ENCODE measurements around the gene XXYLT1. TPM values are rescaled to one million over a fixed set of nuclear protein-coding genes. Genes with fewer than 3 reads are reported as not detected.

XXYLT1 gene
- total RNA-seq, 1 donor from 2014 or later, result 41.1 TPM

DNA sequence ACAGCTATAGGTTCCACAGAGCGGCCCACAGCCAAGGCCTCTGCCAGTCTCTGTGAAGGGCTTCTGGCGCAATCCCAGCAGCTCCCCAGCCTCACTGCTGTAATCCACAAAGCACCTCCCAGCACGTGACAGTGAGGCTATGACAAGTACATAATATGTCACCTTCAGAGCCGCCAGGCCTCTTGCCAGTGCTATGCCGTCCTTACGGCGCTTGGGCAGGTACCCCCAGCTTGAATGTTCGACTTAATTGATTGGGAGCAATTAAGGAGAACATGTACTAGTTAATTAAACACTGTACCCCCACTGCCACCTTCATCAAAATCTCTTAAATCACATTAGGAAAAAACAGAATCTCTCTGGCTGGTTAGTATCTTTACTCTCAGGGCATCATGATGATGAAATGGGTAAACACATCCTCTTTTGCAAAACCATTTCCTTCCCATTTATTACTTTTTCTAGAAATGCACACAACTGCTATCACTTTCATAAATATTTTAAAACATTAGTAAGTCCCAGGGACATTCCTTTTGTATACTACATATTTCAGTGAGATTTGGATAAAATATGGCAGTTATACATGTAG, 169.9 kb downstream of the XXYLT1 start:
- DNase-seq (ENCODE audit: low read depth, low spot score), result no peak
- H3K4me3 Mint-ChIP-seq, result no peak overlapping the region
- no peak for TF ChIP-seq CTCF (conservative IDR thresholded peaks at IDR 0.05)
- H3K27me3 Mint-ChIP-seq (ENCODE audit: low read depth), result no peaks in the 10 kb centered on the region
- no peaks in the 10 kb centered on the region for H3K9me3 Mint-ChIP-seq
- H3K27ac Mint-ChIP-seq (ENCODE audit: unreplicated experiment), result no peak overlapping the region
- H3K4me1 Mint-ChIP-seq, result peaks cover 25% of the 10 kb centered on the region
- peaks cover 2% of the 10 kb centered on the region for H3K36me3 Mint-ChIP-seq (ENCODE audit: low read depth)

- no peak for TF ChIP-seq CTCF (conservative IDR thresholded peaks at IDR 0.05)
- Mint-ChIP-seq H3K4me3 (no peak overlapping the region), H3K9me3 (no peaks in the 10 kb centered on the region), H3K27me3 (ENCODE audit: low read depth) (no peaks in the 10 kb centered on the region), H3K36me3 (ENCODE audit: low read depth) (peaks cover 6% of the 10 kb centered on the region), H3K4me1 (peaks cover 22% of the 10 kb centered on the region), H3K27ac (ENCODE audit: unreplicated experiment) (peak overlapping the region; percentile 94)
- DNase-seq (ENCODE audit: low read depth, low spot score), result no peak
Observed at GRCh38 chr3:195099951-195100785, 170.8 kb downstream of the XXYLT1 start.

DNA sequence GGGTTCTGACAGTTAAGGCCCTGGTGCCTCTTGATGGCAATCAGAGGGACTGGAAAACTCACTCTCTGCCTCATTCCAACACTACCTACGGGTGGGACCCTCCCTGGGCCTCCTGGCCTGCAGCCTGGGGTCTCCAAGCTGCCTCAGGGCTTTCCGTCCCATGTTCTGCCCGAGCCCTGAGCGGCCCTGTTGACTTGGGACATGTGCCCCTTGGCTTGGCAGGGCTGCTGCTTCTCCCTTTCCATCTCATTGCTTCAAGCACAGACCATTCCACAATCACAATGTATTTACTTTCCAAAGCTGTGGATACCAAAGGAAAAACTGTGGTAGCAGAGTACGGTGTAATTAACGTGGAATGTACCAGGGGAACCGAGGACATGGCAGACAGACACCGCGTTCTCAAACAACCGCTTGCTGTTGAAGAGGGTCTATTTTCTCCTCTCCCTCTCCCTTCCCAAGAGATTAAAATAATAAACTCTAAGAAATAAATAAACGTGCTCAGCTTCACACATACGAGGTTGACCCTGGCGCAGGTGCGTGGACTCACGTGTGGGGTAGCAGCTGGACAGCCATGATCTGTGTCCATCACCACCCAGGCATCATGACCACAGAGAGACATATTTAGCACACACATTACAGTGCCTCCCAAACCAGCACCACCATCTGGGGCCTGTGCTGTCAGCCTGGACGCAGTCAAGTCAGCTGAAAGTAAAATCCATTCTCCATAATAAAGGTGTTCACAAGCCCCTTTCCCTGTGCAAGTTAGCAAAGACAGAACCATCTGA, 172.0 kb downstream of the XXYLT1 start:
- no peak overlapping the region for H3K4me3 Mint-ChIP-seq
- TF ChIP-seq CTCF (conservative IDR thresholded peaks at IDR 0.05), result no peak
- no peak overlapping the region for H3K27ac Mint-ChIP-seq (ENCODE audit: unreplicated experiment)
- no peak for DNase-seq (ENCODE audit: low read depth, low spot score)
- H3K36me3 Mint-ChIP-seq (ENCODE audit: low read depth), result peaks cover 15% of the 10 kb centered on the region
- no peaks in the 10 kb centered on the region for H3K27me3 Mint-ChIP-seq (ENCODE audit: low read depth)
- no peaks in the 10 kb centered on the region for H3K9me3 Mint-ChIP-seq
- peaks cover 29% of the 10 kb centered on the region for H3K4me1 Mint-ChIP-seq

DNA sequence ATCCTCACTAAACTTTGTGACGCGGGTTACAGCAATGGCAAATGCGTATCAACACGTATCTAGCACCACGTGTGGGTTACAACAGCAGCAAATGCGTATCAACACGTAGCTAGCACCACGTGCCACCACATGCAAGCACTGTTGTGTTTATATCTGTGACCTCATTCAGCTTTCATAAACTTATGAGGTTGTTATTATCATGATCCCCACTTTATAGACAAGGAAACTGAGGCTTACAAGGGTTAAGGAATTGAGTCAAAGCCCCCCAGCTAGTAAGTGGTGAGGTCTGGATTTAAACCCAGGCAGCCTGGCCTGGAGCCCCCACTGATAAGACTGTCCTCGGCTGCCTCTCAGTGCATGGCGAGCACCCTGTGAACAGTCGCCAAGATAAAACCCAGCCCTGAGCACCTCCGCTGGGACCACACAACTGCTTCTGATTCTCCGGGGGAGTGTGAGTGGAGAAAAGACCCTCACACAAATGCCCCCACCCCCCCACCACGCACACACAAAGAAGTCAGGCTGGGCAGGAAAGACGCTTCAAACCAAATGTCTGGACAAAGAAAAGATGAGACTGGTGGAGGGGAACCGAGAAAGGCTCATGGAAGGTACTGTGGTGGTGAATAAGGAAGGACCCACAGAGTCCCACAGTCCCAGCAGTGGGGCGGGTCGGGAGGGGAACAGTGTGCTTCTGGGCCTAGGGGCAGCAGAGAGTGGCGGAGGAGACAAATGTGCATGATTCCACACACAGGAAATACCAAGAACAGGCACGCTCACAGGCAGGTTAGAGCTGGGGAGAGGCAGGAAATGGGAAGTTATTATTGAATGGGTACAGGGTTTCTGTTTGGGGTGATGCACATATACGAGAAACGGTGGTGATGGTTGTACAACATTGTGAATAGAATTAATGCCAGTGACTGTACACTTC, 173.4 kb downstream of the XXYLT1 start:
- no peak overlapping the region for H3K4me3 Mint-ChIP-seq
- H3K27me3 Mint-ChIP-seq (ENCODE audit: low read depth), result no peaks in the 10 kb centered on the region
- no peak for DNase-seq (ENCODE audit: low read depth, low spot score)
- H3K4me1 Mint-ChIP-seq, result peaks cover 23% of the 10 kb centered on the region
- TF ChIP-seq CTCF (conservative IDR thresholded peaks at IDR 0.05), result no peak
- H3K27ac Mint-ChIP-seq (ENCODE audit: unreplicated experiment), result peak overlapping the region; percentile 75
- H3K9me3 Mint-ChIP-seq, result no peaks in the 10 kb centered on the region
- H3K36me3 Mint-ChIP-seq (ENCODE audit: low read depth), result peaks cover 18% of the 10 kb centered on the region
